HG03097 (cell line): Measurements from ENCODE around the gene OR10G8.

Experiments
- ATAC-seq: cut with Tn5 transposase; IDR thresholded peaks from one replicate; pipeline ENCODE4 v1.9.1; 2021; ENCODE audit not compliant: unreplicated experiment, low FRiP score

The OR10G8 gene

GRCh38 chr11:124077266-124077665, 50.7 kb downstream of the OR10G8 start:
- no peak for ATAC-seq

- ATAC-seq = no peak
These were observed 52.0 kb downstream of the OR10G8 start for GRCh38 chr11:124078591-124078990.

- no peak for ATAC-seq
These were observed 53.2 kb downstream of the OR10G8 start for GRCh38 chr11:124079631-124080326.
